HG02610 (cell line): Measurements from ENCODE around the gene SH3PXD2A.

ENCODE experiments used
- ATAC-seq: cut with Tn5 transposase; IDR thresholded peaks from one replicate; pipeline ENCODE4 v1.9.1; 2021; ENCODE audit warnings: mild to moderate bottlenecking, moderate library complexity; ENCODE audit not compliant: unreplicated experiment

The SH3PXD2A gene

DNA sequence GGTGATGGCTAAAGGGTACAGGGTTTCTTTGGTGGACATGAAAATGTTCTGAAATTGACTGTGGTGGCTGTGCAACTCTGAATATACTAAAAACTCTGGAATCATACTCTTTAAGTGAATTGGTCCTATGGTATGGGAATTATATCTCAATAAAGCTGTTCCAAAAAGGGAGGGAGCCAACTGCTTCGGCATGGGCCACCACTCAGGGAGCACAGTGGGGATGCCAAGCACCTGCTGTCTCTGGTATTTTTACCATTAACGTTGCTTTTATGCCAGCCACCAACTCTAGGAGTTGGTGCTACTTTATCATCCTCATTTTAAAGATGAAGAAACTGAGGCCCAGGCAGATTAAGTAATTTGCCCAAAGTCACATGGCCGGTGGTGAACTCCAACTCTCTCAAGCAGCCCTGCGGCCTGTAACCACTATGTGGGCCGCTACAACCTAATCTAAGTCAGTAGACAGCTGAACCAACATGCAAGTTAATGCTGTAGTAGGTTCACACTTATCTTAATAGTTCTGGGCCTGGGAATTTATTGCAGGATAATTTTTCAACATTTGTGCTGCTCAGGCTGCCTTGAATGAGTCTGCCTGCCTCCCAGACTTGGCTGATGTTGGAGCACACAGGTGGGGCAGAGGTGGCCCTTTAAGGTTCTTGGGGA, 20.8 kb downstream of the SH3PXD2A start:
- no peak for ATAC-seq

DNA sequence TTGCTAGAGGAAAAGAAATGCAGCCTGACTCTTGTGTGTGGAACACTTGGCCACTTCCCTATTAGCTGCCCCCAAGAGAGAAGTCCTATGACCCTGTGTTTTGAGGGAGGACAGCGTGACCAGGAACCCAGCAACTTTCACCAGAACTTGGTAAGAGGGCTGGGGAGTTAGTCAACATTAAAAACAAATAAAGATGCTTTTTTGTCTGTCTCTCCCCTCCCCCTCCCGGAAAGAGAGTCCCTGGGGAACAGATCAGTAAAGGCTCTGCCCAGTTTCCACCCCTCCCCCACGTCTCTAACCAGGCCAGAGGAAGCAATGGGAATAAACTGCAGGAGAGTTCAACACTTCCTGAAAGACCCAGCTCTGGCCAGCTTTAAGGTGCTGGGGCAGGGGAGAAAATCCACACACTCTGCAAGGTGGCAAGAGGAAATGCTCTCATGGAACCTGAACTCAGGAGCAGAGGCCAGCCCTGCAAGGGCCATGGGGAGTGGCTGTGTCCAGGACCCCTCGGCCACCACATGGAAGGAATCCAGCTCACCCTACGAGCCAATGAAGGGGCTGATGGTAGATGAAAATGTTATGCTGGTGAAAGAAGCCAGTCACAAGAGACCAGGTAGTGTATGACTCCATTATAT, 21.5 kb downstream of the SH3PXD2A start:
- ATAC-seq: no peak

DNA sequence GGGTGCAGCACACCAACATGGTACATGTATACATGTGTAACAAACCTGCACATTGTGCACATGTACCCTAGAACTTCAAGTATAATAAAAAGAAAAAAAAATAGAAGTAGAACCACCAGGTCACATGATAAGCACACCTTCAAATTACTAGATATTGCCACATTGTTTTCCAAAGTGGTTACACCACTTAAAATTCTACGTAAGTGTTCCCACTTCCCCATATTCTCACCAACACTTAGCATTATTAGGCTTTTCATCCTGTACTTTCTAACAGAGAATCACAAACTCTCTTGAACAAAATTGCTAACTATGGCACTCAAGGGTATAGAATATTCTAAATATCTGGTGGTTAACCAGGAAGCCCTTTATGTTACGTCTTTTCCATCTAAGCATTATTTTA, 22.6 kb downstream of the SH3PXD2A start:
- ATAC-seq: no peak

DNA sequence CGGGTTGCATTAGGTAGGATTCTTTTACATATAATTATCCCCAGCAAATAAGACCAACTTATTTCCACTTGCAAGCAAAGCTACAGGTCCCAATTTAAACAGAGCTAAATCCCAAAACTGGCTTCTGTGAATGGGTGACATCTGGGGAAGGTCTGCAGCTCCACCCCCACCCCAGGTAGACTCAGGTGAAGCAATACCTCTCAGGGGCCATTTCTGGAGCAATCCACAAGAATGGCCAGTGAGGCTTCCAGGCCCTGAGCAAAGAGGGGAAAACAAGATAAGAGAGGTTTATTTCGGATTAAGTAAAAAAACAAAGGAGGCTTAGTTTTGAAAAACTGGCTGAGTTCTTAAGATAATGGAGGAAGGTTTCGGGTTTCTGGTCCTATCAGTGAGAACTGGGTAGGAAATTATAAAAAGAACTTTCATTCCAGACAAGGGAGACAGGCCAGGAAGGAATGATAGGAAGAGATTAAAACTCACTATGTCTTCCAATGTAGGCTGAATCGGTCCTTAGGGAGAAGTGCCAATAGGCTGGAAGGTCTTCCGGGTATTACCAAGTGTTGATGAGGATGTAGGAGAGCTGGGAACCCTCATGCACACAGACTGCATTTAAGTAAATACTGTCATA, 25.4 kb downstream of the SH3PXD2A start:
- ATAC-seq: no peak

DNA sequence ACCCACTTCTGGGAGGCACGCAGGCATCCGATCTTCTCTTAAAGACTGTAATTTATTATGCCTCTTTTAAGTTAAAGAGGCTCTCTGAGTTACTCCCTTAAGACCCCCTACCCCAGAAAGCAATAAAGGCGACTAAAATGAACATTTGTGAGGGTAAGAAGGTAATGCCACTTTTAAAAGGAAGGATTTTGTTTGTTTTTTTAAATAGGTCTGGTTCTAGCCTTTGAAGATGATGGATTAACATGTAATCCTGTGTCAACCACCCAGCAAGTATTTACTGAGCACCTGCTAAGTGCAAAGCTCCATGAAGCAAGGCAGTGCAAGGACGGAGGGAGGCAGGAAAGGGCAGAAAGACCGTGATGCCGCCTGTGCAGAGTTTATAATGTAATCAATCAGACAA, 26.1 kb downstream of the SH3PXD2A start:
- no peak for ATAC-seq

DNA sequence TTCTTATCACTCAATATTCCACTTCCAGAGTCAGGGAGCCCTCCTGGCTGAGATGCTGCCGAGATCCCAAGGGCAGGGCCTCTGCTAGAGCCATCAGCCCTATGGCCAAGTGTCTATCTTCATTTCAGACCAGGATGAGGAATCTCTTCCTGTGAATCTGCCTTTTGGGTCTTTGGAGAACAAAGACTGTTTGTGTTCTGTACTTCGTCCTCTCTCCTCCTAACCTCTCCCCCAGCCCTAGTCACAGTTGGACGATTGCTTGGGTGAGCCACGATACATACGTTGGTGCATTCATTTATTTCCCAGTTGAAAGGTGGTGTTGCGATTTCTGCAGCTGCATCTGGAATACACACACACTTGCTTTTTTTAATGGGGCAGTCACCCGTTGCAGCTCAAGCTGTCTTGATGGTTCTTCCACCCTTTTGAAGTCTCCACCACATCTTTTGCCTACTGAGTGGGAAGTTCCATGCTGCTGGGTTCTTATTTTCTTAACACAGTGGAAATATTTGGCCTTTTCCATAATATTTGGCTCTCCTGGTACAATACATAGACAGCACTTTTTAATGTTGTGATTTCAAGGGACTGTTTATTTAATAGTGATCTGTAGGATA, 26.7 kb downstream of the SH3PXD2A start:
- ATAC-seq: peak; percentile 45

DNA sequence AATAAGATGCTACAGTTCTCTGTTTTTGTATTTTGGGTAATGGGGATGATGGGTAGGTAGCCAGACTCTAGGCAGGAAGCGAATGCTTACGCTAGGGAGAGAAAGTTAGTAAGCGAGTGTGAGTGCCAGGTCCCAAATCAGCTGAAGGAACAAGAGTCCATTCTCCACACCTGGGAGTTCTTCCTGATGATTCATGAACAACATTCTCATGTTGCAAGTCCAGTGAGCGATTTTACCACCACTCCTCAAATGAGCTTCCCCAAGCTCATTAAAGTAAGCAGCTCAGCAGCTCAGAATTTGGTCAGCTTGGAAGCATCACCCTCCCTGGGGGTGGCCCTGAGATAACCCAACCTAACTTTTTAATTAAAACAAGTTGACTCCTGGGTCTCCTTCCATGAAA, 27.3 kb downstream of the SH3PXD2A start:
- ATAC-seq: no peak

DNA sequence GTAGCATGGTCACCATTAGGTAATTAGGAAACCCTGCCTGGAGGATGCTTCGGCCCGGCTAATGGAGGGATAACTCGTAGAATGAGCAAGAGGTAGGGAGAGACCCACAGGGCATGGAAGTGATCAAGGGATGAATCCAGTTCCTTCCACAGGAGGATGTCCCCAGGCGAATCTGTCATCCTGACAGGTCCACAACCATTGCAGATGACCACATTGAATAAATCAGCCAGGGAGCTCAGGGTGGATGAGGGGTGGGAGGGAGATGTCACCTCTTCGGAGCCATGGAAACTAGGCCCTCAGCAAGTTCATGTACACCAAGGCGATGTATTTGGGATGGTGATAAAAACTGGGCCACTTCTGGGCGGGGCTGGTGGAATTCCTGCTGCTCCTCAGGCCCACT, 28.5 kb downstream of the SH3PXD2A start:
- ATAC-seq: no peak

DNA sequence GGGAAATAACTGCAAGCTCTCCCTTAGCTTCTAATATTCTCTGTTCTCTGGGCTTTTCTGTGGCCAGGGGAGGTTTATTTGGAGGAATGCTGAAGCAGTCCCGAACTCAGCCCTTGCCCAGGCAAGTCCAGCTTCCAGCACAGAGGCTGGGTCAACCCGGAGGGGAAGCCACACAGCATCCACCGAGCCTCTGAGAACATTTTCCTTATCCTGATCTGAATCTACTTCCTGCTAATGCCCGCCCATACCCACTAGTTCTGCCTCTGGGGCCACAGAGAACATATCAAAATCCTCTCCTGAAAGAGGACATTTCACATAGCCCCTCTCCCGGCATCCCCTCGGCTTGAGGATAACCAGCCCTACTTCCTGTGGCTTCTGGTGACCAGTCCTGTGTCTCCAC, 31.1 kb downstream of the SH3PXD2A start:
- no peak for ATAC-seq

DNA sequence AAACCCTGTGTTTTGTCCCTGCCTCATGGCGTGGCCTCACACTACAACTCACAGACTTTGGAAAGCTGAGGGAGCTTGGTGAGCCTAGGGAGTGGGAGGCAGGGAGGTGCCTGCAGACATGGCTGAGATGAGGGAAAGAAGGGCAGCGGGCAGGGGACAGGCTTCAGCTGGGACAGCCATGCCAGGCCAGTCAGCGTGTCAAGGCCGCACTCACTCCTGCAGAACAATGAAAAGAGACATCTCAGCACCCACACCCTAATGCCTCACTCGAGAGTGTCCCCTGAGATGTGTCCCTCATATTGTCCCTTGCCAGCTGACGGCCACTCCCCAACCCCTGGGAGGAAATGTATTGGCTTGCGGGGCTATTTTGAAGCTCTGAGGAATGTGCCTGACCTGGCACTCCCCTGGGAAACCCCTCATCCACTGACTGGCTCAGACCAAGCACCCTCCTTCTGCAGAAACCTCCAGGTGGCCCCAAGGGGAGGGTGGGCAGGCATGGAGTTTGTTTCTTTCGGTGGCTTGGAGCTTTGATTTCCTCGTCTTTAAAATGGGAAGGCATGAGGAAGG, 31.6 kb downstream of the SH3PXD2A start:
- no peak for ATAC-seq

DNA sequence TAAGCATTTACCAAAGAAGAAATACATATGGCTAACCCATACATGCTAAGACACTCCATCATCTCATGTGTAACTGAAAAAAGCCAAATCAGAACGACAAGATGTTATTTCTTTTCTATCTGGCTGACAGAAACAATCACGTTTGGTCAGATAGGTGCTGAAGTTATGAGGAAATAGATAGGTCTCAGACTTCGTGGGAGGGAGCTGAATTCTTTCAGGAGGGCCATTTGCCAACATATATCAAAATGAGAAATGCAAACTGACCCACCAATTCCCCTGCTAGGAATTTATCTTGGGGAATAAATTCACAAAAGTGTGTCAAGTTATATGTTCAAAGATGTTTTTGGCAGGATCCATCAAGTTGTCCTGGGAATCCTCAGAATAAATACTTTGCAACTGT, 32.6 kb downstream of the SH3PXD2A start:
- ATAC-seq: no peak

DNA sequence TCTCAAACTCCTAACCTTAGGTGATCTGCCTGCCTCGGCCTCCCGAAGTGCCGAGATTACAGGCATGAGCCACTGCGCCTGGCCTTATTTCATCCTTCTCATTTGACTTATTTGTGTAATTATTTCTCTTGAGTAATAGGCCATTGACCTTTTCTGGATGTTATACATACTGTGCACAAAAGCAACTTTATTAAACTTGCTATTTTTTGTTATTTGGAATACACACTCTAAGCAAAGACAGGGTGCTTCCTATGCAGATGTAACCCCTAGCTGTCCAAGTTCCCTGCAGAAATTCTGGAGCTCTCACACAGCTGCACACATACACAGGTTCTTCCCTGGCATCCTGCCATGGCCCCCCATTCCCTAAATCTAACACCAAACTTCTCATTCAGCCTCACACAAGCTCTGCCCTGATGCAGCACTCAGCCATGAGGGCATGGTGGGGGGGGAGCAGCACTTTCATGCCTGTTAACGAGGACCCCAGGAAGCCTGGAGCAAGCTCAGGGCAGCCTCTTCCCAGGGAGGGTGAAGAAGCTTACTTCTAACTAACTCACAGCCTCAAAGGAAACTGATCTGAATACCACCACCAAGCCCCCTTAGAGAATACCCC, 33.2 kb downstream of the SH3PXD2A start:
- ATAC-seq: no peak

DNA sequence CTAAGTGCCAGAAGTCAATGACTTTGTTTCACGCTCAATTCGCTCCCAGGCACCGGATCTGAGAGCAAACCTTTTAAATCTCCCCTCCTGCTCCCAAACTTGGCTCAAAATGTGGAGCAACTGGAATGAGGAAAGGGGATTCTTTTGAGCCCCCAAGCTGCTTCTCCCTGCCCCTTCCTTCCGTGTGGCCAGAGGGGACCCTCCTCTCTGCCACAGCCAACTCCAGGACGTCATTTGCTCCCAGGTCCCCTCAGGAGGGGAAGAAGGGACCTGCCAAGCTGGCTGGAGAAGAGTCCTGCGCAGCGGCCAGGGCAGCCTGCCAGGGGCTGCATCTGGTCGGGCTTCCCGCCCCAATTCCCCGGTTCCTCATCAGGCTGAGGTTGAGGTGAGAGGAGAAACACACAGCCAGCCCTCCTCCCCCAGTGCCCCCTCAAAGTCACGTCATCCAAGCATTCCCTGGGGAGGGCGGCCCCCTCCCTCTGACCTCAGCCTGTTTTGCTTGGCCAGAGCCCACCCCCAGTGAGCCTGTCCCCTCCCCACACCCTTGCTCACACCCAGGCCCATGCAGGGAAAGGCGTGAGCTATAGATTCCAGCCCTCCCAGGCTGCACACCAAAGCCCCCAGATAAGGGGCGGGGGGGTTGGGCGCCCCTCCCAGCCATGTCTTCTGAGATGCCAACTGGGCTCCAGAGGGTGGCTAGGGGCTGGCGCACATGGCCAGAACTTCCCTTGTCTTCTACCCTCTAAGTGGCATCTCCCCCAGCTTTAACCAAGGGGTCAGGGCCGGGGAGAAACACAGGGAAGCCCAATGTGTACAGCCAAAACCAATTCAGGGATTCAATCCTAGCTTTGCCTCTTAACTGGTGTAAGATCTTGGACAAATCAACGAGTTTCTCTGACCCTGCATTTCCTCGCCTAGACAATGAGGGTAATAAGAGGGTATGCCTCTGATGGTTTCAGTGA, 35.0 kb downstream of the SH3PXD2A start:
- ATAC-seq: no peak

DNA sequence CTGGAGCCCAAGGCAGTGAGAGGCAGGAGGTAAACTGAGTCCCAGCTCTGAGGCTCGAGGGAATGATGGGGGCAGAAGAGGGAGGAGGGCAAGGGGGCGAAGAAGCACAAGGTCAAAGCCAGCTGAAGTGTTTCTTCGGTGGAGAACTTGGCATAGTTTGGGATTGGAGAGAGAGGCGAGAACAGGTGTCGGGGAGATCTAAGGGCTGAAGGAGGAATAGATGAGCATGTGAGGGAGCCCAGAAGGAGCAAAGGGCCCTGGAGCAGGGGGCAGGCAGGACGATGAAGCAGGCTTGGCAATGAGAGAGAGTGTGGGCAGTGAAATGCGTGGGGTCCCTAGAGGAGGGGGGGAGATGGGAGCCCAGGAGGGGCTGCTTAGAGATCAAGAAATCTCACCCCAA, 35.9 kb downstream of the SH3PXD2A start:
- no peak for ATAC-seq

DNA sequence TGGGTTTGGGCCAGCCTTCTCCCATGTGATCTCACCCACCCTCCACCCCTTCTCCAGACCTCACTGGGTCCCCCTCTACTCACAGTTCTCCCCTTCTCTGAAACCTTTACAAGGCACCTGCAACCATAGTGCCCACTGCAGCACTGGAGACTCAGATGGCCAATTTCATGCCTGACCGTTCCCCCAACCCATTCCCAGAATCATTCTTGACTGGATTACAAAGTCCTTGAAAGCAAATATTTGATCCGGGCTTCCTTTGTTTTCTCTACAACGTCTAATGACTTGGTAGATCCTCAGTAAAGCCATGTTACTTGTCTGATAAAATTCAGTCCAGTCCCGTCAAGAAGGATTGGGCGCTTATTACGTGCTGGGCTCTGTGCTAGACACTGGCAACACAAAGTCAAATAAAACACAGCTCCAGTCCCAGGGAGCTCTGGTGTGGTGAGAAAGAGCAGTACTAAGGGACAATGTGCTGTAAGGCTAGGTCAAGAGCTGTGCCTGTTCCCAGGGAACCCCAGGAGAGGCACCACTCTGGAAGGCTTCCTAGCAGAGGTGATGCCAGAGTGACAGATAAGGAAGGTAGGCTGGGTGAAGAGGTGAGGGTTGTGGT, 36.5 kb downstream of the SH3PXD2A start:
- ATAC-seq: no peak

DNA sequence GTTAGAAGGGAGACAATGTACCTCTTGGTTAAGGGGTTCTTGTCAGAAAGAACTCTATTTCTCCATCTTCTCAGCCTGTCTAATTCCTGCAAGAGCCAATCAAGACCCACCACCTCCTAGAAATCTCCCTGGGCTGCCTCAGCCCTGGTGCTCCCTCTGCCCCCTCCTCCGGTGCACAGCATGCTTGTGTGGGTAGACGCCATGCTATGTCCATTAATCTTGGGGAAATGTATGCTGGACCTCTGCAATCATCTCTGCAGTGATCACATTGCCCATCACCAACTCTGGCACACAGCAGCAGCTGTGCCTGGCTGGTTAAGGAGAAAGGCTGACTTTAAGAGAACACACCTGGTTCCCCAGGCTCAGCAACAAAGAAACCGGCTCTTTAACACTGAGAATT, 37.3 kb downstream of the SH3PXD2A start:
- no peak for ATAC-seq

DNA sequence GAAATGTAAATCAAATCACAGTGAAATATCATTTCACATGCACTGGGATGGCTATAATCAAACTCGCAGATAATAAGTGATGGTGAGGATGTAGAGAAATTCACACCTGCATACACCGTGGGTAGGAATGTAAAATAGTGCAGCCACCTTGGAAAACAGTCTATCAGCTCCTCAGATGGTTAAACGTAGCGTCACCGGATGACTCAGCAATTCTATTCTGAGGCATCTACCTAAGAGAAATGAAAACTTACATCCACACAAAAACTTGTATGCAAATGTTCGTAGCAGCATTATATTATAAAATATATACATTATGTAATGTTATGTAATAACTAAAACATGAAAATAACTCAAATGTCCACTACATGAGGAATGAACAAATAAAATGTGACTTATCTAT, 38.9 kb downstream of the SH3PXD2A start:
- no peak for ATAC-seq

DNA sequence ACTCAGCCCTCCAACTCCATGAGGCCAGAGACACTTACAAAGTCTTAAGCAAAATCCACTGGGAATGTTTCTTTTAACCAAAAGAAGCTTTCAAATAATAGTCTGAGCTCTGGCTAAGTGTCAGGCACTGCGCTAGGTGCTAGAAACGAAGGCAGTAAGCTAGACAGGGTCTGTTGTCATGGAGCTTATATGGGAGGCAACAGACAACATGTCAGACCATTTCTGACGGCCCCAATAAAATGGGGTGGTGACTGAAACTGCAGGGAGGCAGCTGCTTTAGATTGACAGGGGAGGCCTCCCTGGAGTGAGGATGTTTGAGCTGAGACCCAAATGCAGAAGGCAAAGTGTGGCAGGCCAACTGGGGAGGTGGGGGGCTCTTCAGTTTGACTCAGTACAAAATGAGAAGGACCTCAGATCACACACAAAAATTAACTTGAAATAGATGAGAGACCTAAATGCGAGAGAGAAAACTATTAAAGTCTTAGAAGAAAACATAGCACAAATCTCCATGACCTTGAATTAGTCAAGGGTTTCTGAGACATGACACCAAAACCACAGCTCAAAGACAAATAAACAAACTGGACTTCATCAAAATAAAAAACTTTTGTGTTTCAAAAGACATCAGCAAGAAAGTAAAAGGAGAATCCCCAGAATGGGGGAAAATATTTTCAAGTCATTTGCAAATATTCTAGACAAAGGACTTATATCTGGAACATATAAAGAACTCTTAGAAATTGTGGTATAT, 40.6 kb downstream of the SH3PXD2A start:
- no peak for ATAC-seq

DNA sequence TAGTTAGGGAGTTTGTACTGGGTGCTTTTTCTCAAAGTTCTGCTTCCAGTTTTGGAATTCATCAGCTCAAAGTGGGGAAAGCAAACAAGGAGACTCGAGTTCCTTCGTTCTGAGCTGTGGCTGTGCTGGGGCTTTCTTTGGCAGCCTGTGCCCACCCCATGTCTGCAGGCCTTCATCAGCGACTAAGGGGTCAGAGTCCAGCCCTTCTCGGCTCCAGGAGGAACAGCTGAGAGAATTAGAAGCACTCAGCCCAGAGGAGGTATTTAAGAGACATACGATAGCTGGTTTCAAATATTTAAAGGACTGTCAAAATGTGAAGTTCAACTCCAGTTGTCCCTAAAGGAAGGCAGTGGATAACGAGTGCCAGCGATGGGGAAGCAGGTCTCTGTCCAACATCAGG, 41.3 kb downstream of the SH3PXD2A start:
- no peak for ATAC-seq
